GM10847 (cell line): Measurements from ENCODE around the gene RNF144A.

Experiments used
- POLR2A ChIP-seq: IDR thresholded peaks from 2 replicates; pipeline ENCODE4 v1.6.1; 2011; ENCODE audit not compliant: insufficient read length; ENCODE audit errors: extremely low read depth

The RNF144A gene

DNA sequence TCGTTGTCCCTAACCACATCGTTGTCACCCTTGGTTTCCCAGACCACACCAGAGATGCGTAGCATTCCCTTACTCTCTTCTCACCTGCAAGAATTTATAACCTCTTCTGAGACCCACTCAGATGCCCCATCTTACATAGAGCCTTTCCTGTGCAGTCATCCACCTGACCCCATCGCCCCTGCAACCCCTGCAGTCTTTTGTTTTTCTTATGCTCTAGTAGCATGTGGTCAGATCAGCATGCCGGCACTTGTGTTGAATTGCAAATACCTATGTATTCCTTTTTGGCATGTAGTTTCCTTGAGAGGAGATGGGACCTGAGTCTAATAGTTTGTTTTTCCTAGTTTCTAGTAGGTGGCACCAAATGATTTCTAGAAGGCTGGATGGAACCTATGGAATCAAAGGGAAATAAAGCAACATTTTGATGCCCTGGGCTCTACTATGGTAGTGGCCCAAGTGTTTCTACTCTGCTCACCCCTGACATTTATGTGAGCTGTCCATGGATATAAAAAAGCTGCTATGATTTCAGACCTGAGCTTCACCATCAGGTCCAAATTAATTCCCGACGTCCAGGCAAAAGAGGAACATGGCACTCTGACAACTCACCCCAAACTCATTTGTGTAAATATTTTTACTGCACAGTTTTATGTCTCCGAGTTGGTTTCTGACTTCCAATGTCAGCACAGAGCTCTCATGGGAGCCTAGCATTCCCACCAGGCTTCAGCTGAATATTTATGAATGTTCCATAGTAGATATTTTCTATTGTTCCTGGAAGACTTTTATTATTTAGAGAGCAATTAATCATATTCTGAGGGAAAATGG is 143.6 kb downstream of the RNF144A start:
- TF ChIP-seq POLR2A, result no peak

DNA sequence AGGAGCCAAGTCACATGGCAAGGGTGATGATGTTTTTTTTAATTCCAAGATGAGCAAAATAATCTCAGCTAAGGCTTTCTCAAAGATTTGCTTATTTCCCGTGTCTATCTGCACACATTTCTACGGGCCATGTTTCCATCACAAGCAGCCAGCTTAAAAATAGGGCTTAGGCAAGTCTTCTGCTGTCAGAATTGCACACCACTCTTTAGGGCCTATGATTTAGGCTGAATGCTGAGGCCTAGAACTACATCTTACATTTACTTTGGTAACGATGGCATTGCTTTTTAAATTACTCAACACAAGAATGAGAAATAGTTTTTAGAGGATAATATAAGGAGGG is 144.2 kb downstream of the RNF144A start:
- TF ChIP-seq POLR2A, result no peak

DNA sequence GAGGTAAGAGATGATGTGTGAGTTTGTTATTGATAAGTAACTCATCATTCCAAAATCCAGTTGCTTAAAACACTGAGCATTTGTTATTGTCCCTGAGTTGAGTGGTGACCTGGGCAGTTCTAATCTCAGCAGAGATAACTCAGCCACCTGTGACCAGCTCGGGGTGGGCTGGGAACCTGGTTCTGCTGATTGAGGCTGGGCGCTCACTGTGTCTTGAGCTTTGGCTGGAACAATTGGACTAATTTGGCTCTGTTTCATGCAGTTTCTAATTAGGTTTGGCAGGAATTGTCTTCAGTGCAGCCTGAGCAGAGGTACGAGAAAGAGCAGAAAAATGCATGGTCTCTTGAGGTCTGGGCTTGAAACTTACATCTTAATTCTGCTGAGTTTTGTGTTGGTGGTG is 144.7 kb downstream of the RNF144A start:
- TF ChIP-seq POLR2A, result no peak

DNA sequence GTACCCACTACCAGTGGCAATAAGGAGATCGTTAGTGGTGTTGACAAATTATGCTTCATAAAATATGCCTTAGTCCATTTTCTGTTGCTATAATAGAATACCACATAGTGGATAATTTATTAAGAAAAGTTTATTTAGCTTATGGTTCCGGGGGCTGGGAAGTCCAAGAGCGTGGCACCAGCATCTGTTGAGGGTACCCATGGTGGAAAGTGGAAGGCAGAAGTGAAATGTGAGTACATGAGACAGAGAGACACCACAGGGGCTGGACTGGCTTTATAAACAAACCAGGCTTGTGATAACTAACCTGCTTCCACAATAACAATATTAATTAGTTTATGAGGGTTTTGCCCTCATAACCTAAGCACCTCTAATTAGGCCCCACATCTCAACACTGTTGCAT is 146.6 kb downstream of the RNF144A start:
- no peak for TF ChIP-seq POLR2A

DNA sequence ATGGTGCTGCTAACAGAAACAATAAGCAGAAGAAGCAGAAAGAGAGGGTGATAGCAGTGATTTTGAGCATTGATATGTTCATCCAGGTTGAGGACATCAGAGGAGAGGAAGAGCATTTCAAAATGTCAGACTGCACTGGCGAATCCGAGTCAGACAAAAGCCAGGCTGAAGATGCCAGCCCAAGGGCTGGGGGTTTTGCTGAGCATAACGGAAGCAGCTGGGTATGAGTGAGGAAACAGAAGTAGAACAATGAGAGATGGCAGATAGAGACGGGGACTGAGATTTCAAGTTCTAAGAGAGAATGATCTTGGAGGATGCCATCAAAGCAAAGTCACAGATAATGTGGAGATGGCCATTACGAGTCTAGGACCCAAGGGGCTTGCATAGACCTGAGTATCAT is 151.2 kb downstream of the RNF144A start:
- no peak for TF ChIP-seq POLR2A

DNA sequence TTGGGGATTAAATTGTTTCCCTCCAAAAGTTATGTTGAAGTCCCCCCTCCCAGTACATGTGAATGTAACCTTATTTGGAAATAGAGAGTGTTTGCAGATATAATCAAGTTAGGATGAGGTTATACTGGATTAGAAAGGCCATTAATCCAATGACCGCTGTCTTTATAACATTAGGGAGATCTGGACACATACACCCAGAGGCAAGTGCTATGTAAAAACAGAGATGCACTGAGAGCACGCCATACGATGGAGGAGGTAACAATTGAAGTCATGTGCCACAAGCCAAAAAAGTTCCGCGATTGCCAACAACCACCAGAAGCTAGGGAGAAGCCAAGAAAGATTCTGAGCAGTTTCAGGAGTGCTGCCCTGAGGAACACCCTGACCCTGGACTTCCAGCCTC is 153.3 kb downstream of the RNF144A start:
- no peak for TF ChIP-seq POLR2A

DNA sequence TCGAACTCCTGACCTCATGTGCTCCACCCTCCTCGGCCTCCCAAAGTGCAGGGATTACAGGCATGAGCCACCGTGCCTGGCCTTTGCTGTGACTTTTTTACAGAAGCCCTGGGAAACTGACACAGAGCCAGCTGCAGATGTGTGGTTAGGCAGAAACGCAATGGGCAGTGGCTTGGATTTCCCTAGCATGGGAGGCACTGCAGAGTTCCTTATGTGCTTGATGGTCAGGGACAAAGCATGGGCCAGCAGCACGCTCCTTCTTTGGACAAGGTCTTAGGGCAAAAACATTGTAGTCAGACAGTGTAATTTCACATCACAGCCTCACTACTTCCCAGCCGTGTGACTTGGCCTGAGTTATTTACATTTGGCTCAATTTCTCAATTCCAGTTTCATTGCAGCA is 153.9 kb downstream of the RNF144A start:
- no peak for TF ChIP-seq POLR2A

DNA sequence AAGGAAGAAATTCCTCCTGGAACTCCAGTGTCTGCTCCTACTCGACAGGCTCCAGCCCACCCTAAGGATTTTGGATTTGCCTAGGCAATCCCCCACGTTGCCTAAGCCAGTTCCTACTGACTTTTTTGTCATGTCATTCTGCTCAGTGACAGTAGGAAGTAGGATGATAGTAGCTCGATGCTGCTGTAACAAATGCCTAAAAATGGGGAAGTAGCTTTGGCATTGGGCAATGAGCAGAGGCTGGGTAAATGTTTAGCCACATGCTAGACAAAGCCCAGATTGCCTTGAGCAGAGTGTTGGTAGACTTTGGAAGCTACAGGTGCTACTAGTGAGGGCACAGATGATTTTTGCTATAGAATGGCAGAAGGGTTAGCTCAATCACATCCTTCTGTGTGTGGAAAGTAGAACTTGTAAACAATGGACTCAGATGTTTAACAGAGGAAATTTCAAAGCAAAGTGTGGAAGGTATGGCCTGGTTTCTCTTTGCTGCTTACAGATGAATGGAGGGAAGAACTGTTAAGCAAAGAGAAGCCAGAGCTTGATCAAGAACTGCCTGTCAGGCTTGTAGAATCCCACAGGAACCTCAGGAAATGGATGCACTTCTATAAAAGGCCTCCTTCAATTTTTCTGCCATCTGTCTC is 154.8 kb downstream of the RNF144A start:
- TF ChIP-seq POLR2A, result no peak

DNA sequence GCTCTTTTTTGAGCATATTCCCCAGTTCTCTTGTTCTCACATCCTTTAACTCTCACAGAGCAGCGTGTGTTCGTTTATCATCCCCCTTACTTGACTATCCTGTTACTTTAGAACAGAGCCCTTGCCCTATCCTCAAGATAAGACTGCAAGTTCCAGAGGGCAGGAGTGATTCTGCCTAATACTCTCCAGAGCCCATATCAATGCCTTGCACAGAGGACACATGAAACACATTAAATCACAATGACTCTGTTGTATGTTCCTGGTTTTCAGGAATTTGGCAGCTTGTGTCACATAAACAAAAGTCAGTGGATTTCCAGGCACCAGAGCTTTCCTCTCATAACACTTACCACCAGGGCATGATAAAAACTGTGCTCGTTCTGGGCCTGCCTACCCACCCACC is 156.7 kb downstream of the RNF144A start:
- TF ChIP-seq POLR2A, result no peak

DNA sequence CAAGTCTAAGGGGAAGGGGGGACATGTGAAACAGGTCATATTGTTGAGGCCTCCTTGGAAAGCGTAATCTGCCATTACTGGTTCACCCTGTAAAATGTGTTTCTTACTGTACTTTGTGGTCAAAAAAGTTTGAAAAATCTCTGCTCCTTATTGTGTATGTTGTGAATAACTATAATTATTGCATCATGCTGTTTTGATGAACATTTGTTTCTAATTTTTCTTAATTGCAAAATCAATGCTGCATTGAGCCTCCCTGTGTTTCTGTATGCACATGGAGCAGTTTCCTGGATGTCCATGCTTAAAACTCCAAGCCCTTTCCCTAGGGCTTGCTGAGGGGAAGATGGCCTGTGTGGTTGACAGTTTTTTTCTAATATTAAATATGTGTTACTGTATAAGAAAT is 158.6 kb downstream of the RNF144A start:
- TF ChIP-seq POLR2A, result no peak

DNA sequence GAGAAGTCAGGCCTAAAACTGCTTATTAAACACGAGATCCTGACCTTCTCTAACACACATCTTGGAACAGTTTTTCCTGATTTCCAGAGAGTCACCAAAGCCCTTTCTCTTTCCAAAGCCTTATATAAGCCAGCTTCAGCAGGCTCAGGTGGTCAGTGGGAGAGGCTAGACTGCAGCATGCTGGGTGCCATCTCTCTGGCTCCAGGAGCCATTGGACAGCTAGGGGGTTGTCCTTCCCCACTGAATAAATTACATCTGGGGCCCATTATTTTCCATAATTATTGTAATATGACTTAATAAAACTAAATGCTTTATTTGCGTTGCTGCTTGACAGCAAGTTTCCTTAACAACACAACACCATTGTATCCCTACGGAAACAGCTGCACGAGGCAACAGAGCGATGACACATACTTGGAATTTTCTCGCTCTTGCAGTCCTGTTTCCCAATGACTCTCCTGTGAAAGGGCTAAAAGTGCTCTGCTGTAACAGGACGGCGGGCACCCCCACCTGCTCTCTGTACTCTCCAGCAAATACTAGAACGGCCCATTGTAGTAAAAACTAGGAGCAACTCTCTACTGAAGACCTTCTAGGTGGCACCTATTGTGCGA is 160.6 kb downstream of the RNF144A start:
- TF ChIP-seq POLR2A, result no peak

DNA sequence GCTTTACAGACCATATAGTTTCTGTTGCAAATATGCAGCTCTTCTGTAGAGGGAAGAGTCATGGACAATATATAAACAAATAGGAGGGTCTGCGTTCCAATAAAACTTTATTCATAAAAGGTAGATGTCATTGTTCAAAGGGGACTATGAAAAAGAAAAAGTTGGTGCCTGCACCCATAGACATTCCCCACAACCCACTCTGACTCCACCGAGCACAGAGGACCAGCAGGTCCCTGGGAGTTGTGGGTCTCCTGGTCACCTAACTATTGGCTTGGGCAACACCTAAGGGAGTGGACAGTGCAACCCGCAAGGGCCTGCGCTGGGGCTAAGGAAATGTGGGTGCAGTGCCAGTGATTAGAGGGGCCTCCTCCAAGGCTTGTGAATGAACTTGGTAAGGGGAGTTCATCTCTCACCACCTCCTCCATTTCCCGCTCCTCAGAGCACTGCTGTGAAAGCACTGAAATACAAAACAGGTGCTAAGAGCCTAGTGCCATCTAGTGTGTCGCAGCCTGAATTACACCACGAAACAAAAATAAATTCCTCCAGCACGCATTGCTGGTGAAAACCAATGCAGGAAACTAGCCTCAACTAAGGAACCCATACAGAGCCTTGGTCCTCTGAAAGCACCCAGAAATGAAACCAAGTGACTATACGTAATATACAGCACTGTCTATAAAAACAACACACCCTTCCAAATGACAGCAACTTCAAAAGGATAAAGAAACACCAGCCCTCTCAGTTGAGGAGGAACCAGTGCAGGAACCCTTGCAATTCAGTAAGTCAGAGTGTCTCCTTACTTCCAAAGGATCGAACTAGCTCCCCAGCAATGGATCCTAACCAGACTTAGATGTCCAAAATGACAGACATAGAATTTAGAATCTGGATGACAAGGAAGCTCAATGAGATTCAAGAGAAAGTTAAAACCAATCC is 166.6 kb downstream of the RNF144A start:
- TF ChIP-seq POLR2A, result no peak

DNA sequence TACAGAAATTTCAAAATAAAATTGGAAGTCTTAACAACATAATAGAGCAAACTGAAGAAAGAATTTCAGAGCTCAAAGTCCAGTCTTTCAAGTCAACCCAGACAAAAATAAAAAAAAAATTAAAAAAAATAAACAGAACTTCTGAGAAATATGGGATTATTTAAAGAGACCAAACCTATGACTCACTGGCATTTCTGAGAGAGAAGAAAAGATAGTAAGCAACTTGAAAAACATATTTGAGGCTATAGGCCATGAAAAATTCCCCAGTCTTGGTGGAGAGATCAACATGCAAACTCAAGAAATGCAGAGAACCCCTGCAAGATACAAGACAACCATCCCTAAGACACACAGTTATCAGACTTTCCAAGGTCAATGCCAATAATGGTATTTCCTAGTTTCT is 167.4 kb downstream of the RNF144A start:
- no peak for TF ChIP-seq POLR2A

DNA sequence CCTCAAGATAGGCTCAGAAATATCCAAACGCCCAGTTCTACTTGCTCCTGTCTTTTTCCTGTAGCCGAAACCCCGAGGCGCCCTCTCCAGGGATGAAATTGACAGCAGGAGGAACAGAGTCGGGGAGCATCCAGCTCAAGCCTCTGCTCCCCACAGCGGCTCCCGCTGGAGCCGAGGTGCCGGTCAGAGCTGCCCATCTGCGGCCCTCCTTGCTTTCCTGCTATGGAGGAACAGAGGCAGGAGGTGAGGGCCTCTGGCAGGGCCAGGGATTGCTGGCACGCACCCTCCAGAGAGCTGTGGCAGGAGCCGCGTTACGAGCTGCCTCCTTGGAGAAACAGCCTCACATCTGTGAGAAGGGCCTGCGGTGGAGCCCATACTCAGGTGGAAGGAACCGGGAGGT is 172.1 kb downstream of the RNF144A start:
- TF ChIP-seq POLR2A, result no peak

DNA sequence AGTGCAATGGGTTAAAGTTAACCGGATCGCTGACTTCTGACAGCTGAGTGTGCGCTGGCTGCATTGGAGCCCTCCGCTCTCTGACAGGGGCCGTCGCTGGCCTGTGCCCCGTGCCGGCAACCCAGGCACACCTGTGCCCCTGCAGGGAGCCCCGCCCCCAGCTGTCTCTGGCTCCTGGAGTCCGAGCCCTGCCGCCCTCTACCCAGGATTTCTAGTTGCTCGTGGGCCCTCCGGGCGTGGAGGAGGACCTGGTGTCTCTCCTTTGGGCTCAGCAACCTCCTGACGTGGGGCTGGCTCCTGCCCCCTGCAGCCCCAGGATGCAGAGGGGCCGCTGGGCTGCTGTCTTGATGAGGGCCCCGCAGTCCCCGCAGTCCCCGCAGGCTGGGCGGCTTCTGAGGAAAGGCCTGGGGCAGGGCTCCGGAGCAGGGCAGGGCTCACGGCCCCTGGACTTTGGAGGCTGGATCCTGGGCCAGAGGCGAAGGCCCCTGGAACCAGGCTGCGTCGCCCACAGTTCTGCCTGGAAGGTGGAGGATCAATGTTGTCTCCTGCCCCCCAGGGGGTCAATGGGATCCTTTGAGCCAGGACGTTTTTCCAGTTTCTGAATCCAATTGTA is 172.8 kb downstream of the RNF144A start:
- no peak for TF ChIP-seq POLR2A
